ENCODE results near the gene KRTAP10-9. TPM values are rescaled to one million over a fixed set of nuclear protein-coding genes. Genes with fewer than 3 reads are reported as not detected.

Gene KRTAP10-9
- total and polyA plus RNA-seq, 2 of the 8 experiments (the other 6 are each of a cell fraction or from before 2014, with no cell fraction given), result not detected

DNA sequence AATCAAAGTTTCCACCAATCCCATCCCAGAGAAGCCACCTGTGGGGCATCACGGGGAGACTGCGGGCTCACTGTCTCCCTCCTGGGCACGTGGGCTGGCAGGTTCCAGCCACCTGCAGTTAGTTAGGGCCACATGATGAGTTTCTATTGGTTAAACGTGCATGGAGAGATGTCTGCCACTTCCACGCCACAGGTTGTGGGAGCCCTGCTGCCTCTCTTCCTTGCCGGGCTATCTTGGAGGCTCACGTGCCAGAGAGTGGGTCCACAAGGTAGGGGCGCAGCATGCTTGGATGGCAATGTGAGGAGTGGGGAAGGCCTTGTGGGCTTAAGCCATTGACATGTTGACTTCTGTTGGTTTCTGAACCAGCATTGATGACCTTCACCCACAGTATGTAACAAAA is 23.0 kb upstream of the KRTAP10-9 start (continued):
- TF ChIP-seq CHD1 (IDR thresholded peaks at IDR 0.05; ENCODE audit: low read depth, low read length) (no peak), TAF1 (IDR thresholded peaks at IDR 0.05; ENCODE audit: low read depth, low read length) (no peak), EGR1 (IDR thresholded peaks at IDR 0.05; ENCODE audit: borderline replicate concordance, low read depth, low read length) (no peak), KDM1A (IDR thresholded peaks at IDR 0.05; ENCODE audit: borderline replicate concordance, low read length) (no peak), CBX8 (IDR thresholded peaks at IDR 0.05; ENCODE audit: borderline replicate concordance, low read depth, low read length) (no peak)
- TF ChIP-seq, protein P1, sequence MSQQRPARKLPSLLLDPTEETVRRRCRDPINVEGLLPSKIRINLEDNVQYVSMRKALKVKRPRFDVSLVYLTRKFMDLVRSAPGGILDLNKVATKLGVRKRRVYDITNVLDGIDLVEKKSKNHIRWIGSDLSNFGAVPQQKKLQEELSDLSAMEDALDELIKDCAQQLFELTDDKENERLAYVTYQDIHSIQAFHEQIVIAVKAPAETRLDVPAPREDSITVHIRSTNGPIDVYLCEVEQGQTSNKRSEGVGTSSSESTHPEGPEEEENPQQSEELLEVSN (IDR thresholded peaks at IDR 0.05), result no peak

Data from H1 (cell line).